Neural cell (in vitro differentiated cells): ENCODE results near the gene IL17B.

ENCODE experiments used
- CTCF ChIP-seq: fragments of 450-650 bp; IDR thresholded peaks from 2 replicates; pipeline ENCODE4 v1.5.1; 2014; ENCODE audit warnings: antibody characterized with exemption, mild to moderate bottlenecking, moderate library complexity; ENCODE audit not compliant: poor library complexity, severe bottlenecking
- EP300 ChIP-seq: fragments of 450-650 bp; conservative IDR thresholded peaks from 2 replicates; pipeline ENCODE4 v1.6.1; 2014; ENCODE audit warnings: antibody characterized with exemption, mild to moderate bottlenecking, moderate library complexity; ENCODE audit not compliant: poor library complexity, severe bottlenecking
- EZH2 ChIP-seq: fragments of 200-600, 300-800 bp; shearing (Covaris generic), sonication (generic); IDR thresholded peaks from 2 replicates; pipeline ENCODE4 v1.6.1; 2014; ENCODE audit warnings: antibody characterized with exemption, low read length, borderline replicate concordance, mild to moderate bottlenecking; ENCODE audit not compliant: insufficient read depth, poor library complexity, severe bottlenecking
- MXI1 ChIP-seq: fragments of 450-650 bp; conservative IDR thresholded peaks from 2 replicates; pipeline ENCODE4 v1.6.1; 2014; ENCODE audit warnings: antibody characterized with exemption, mild to moderate bottlenecking; ENCODE audit not compliant: poor library complexity, severe bottlenecking
- POLR2AphosphoS5 ChIP-seq: IDR thresholded peaks from 2 replicates; pipeline ENCODE4 v1.6.1; 2012
- TF ChIP-seq, protein P1 (sequence below): IDR thresholded peaks from 2 replicates; pipeline ENCODE4 v1.6.1; 2012; ENCODE audit warnings: borderline replicate concordance

GRCh38 chr5:149379818-149380374 lies 804 bp upstream of the IL17B start:
- TF ChIP-seq CTCF = no peak
- TF ChIP-seq POLR2AphosphoS5 = no peak
- TF ChIP-seq EZH2 = no peak
- TF ChIP-seq, protein P1, sequence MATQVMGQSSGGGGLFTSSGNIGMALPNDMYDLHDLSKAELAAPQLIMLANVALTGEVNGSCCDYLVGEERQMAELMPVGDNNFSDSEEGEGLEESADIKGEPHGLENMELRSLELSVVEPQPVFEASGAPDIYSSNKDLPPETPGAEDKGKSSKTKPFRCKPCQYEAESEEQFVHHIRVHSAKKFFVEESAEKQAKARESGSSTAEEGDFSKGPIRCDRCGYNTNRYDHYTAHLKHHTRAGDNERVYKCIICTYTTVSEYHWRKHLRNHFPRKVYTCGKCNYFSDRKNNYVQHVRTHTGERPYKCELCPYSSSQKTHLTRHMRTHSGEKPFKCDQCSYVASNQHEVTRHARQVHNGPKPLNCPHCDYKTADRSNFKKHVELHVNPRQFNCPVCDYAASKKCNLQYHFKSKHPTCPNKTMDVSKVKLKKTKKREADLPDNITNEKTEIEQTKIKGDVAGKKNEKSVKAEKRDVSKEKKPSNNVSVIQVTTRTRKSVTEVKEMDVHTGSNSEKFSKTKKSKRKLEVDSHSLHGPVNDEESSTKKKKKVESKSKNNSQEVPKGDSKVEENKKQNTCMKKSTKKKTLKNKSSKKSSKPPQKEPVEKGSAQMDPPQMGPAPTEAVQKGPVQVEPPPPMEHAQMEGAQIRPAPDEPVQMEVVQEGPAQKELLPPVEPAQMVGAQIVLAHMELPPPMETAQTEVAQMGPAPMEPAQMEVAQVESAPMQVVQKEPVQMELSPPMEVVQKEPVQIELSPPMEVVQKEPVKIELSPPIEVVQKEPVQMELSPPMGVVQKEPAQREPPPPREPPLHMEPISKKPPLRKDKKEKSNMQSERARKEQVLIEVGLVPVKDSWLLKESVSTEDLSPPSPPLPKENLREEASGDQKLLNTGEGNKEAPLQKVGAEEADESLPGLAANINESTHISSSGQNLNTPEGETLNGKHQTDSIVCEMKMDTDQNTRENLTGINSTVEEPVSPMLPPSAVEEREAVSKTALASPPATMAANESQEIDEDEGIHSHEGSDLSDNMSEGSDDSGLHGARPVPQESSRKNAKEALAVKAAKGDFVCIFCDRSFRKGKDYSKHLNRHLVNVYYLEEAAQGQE = no peak
- no peak for TF ChIP-seq MXI1
- TF ChIP-seq EP300 = no peak
